Trophoblast cell (in vitro differentiated cells and primary cell): ENCODE measurements around the gene C19orf25.

Experiments
- DNase-seq, 2 donors: peaks; one replicate each; pipeline ENCODE4 v3.0.0-alpha.2; 2016
- H2AFZ ChIP-seq: 2 replicates; pipeline ENCODE4 v1.6.1; 2013; ENCODE audit warnings: low read length, moderate library complexity, mild to moderate bottlenecking; ENCODE audit not compliant: insufficient read depth, poor library complexity
- H2AK5ac ChIP-seq: 2 replicates; pipeline ENCODE4 v1.6.1; 2013; ENCODE audit warnings: mild to moderate bottlenecking, low read length
- H2BK120ac ChIP-seq: 2 replicates; pipeline ENCODE4 v1.6.1; 2013; ENCODE audit warnings: low read length, mild to moderate bottlenecking, moderate library complexity; ENCODE audit not compliant: insufficient read depth, poor library complexity
- H2BK12ac ChIP-seq: 2 replicates; pipeline ENCODE4 v1.6.1; 2013; ENCODE audit warnings: mild to moderate bottlenecking, low read length, moderate library complexity
- H2BK5ac ChIP-seq: 2 replicates; pipeline ENCODE4 v1.6.1; 2013; ENCODE audit warnings: low read length, low read depth, moderate library complexity, mild to moderate bottlenecking; ENCODE audit not compliant: poor library complexity
- H3K14ac ChIP-seq: 2 replicates; pipeline ENCODE4 v1.6.1; 2013; ENCODE audit warnings: mild to moderate bottlenecking, low read length
- H3K18ac ChIP-seq: 2 replicates; pipeline ENCODE4 v1.6.1; 2013; ENCODE audit warnings: mild to moderate bottlenecking, low read length
- H3K23ac ChIP-seq: 2 replicates; pipeline ENCODE4 v1.6.1; 2013; ENCODE audit warnings: low read length
- H3K27ac ChIP-seq: 2 replicates; pipeline ENCODE4 v1.5.1; 2013; ENCODE audit warnings: low read depth, mild to moderate bottlenecking, inconsistent platforms, low read length, moderate library complexity
- H3K27me3 ChIP-seq: 2 replicates; pipeline ENCODE4 v1.6.1; 2013; ENCODE audit warnings: inconsistent platforms, mild to moderate bottlenecking, low read length, moderate library complexity; ENCODE audit not compliant: insufficient read depth
- H3K36me3 ChIP-seq, 2 experiments: 1 replicate in 1 of 2; 2 replicates in 1 of 2; pipeline ENCODE4 v1.6.1; 2013; ENCODE audit warnings: low read length in 2 of 2, mild to moderate bottlenecking in 2 of 2, moderate library complexity in 1 of 2; ENCODE audit not compliant: insufficient read depth in 2 of 2, control insufficient read depth in 1 of 2
- H3K4ac ChIP-seq: 2 replicates; pipeline ENCODE4 v1.6.1; 2013; ENCODE audit warnings: low read depth, mild to moderate bottlenecking, low read length, moderate library complexity
- H3K4me1 ChIP-seq, 2 experiments: 1 replicate in 1 of 2; 2 replicates in 1 of 2; pipeline ENCODE4 v1.6.1; 2013; ENCODE audit warnings: low read length in 2 of 2, mild to moderate bottlenecking in 2 of 2, moderate library complexity in 1 of 2; ENCODE audit not compliant: insufficient read depth in 2 of 2, control insufficient read depth in 1 of 2
- H3K4me2 ChIP-seq: 2 replicates; pipeline ENCODE4 v1.6.1; 2013; ENCODE audit warnings: inconsistent platforms, mild to moderate bottlenecking, low read length, moderate library complexity
- H3K4me3 ChIP-seq: 2 replicates; pipeline ENCODE4 v1.5.1; 2013; ENCODE audit warnings: mild to moderate bottlenecking, low read depth, low read length, inconsistent platforms
- H3K79me1 ChIP-seq: one replicate; pipeline ENCODE4 v1.6.1; 2013; ENCODE audit warnings: low read length
- H3K79me2 ChIP-seq: 2 replicates; pipeline ENCODE4 v1.6.1; 2013; ENCODE audit warnings: low read length, mild to moderate bottlenecking; ENCODE audit not compliant: control insufficient read depth, insufficient read depth, poor library complexity
- H3K9ac ChIP-seq: 2 replicates; pipeline ENCODE4 v1.6.1; 2013; ENCODE audit warnings: mild to moderate bottlenecking, low read length
- H3K9me3 ChIP-seq: 2 replicates; pipeline ENCODE4 v1.6.1; 2013; ENCODE audit warnings: low read depth, mild to moderate bottlenecking, control low read depth, inconsistent platforms, low read length; ENCODE audit not compliant: insufficient read depth
- H4K12ac ChIP-seq: 2 replicates; pipeline ENCODE4 v1.6.1; 2013; ENCODE audit warnings: low read depth, mild to moderate bottlenecking, low read length, moderate library complexity
- H4K8ac ChIP-seq: 2 replicates; pipeline ENCODE4 v1.6.1; 2013; ENCODE audit warnings: low read depth, mild to moderate bottlenecking, low read length, moderate library complexity
- H4K91ac ChIP-seq: one replicate; pipeline ENCODE4 v1.6.1; 2013; ENCODE audit warnings: low read depth, mild to moderate bottlenecking, low read length, moderate library complexity
- WGBS: extraction: QIAGEN DNeasy Blood & Tissue Kit; methylation state at CpG from one replicate; pipeline ENCODE4 v1.1.7; 2013; ENCODE audit warnings: missing lambda C conversion rate; ENCODE audit not compliant: insufficient read length, insufficient coverage; ENCODE audit errors: extremely low coverage; 5-methylcytosine and 5-hydroxymethylcytosine counted together

Gene C19orf25

DNA sequence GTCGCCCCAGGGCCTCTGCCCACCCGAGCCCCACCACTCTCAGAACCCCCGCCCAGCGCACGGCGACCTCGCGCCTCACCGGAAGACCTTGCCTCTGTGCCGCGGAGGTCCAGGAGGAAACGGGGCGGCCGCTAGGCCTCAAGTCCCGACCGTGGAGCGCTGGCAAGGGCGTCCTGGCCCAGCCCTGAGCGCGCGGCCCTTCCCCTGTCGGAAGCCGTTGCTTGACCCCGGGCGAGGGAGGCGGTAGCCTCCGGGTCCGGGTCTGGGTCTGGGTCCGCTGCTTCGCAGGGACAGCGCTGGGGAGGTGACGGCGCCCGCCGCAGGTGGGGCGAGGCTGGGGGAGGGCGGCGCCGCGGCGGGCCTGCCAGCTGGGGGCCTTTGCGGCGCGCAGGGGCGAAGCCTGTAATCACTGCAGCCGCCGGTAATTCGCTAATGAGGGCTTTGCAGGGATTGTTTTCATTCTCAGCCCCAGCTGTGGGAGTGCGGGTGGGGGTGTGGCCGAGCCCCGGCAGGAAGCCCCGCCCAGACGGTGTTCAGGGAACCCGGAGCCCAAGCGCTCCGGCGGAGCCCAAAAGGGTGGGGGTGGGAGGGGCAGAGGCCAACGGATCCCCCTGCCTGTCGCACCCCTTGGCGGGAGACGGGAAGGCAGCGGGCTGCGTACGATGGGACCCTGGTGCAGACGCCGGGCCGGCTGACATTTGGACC, 8.6 kb downstream of the C19orf25 start:
- Histone ChIP-seq H2AK5ac (no peak overlapping the region), H2AFZ (no peak overlapping the region), H3K9ac (no peak overlapping the region), H3K27ac (no peak overlapping the region), H4K12ac (no peak overlapping the region), H2BK12ac (no peak overlapping the region), H2BK120ac (no peak overlapping the region), H3K18ac (no peak overlapping the region), H3K4me2 (peak overlapping the region; percentile 50), H3K23ac (no peak overlapping the region), H3K4ac (no peak overlapping the region), H3K36me3 (peaks cover 6 to 11% of the 10 kb centered on the region in 2 experiments), H3K79me2 (no peaks in the 10 kb centered on the region), H3K14ac (no peak overlapping the region), H3K4me3 (no peak overlapping the region), H3K27me3 (peaks cover 68% of the 10 kb centered on the region), H3K79me1 (no peaks in the 10 kb centered on the region), H2BK5ac (no peak overlapping the region), H4K91ac (no peak overlapping the region), H4K8ac (no peak overlapping the region), H3K4me1 (peaks cover 5 to 19% of the 10 kb centered on the region in 2 experiments), H3K9me3 (peaks cover 25% of the 10 kb centered on the region)
- no CpG with 5 or more reads among the region's 67 CpGs for WGBS
- peak in 1 of 2 donors; percentile 56 for DNase-seq

DNA sequence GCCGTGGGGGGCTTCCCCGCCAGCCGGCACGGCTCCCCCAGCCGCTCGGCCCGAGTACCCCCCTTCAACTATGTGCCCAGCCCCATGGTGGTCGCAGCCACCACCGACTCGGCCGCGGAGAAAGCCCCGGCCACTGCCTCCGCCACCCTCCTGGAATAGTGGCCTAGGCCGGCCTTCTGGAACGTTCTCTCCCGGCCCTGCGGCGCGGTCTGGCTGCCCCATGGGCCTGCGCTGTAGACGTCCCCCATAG, 9.0 kb downstream of the C19orf25 start:
- Histone ChIP-seq H3K4me1 (peaks cover 5 to 19% of the 10 kb centered on the region in 2 experiments), H2BK120ac (no peak overlapping the region), H3K9me3 (peaks cover 29% of the 10 kb centered on the region), H3K4me3 (no peak overlapping the region), H4K91ac (no peak overlapping the region), H3K27ac (no peak overlapping the region), H3K27me3 (peaks cover 73% of the 10 kb centered on the region), H2BK12ac (no peak overlapping the region), H4K12ac (no peak overlapping the region), H3K14ac (no peak overlapping the region), H3K79me1 (no peaks in the 10 kb centered on the region), H2BK5ac (no peak overlapping the region), H3K4me2 (peak overlapping the region; percentile 50), H3K9ac (no peak overlapping the region), H3K18ac (no peak overlapping the region), H3K79me2 (no peaks in the 10 kb centered on the region), H3K4ac (no peak overlapping the region), H4K8ac (no peak overlapping the region), H3K36me3 (peaks cover 3 to 8% of the 10 kb centered on the region in 2 experiments), H2AFZ (no peak overlapping the region), H2AK5ac (no peak overlapping the region), H3K23ac (no peak overlapping the region)
- WGBS: no CpG with 5 or more reads among the region's 22 CpGs
- DNase-seq: no peak

DNA sequence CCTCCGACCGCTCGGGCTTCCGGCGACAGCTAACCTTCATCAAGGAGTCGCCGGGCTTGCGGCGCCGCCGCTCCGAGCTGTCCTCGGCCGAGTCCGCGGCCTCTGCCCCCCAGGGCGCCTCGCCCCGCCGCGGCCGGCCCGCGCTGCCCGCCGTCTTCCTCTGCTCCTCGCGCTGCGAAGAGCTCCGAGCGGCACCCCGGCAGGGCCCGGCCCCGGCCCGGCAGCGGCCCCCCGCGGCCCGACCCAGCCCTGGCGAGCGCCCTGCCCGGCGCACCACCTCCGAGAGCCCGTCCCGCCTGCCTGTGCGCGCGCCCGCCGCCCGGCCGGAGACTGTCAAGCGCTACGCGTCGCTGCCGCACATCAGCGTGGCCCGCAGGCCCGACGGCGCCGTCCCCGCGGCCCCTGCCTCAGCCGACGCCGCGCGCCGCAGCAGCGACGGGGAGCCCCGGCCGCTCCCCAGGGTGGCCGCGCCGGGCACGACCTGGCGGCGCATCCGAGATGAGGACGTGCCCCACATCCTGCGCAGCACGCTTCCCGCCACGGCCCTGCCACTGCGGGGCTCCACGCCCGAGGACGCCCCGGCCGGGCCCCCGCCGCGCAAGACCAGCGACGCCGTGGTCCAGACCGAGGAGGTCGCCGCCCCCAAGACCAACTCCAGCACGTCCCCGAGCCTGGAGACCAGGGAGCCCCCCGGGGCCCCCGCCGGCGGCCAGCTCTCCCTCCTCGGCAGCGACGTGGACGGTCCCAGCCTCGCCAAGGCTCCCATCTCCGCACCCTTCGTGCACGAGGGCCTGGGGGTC, 9.6 kb downstream of the C19orf25 start:
- H3K4me3 ChIP-seq: no peak overlapping the region
- H3K27ac ChIP-seq: no peak overlapping the region
- no CpG with 5 or more reads among the region's 117 CpGs for WGBS
- peak overlapping the region; percentile 39 for H3K4me2 ChIP-seq
- no peak overlapping the region for H3K23ac ChIP-seq
- no peak overlapping the region for H2AK5ac ChIP-seq
- no peak overlapping the region for H2AFZ ChIP-seq
- no peak overlapping the region for H3K9ac ChIP-seq
- no peaks in the 10 kb centered on the region for H3K79me2 ChIP-seq
- peaks cover 0 to 3% of the 10 kb centered on the region in 2 experiments for H3K36me3 ChIP-seq
- no peak overlapping the region for H3K14ac ChIP-seq
- H2BK120ac ChIP-seq: no peak overlapping the region
- H3K4ac ChIP-seq: no peak overlapping the region
- H2BK5ac ChIP-seq: no peak overlapping the region
- no peaks in the 10 kb centered on the region for H3K79me1 ChIP-seq
- H4K91ac ChIP-seq: no peak overlapping the region
- H3K4me1 ChIP-seq: peaks cover 5 to 19% of the 10 kb centered on the region in 2 experiments
- no peak overlapping the region for H4K8ac ChIP-seq
- peaks cover 74% of the 10 kb centered on the region for H3K27me3 ChIP-seq
- no peak for DNase-seq
- H3K18ac ChIP-seq: no peak overlapping the region
- H3K9me3 ChIP-seq: peaks cover 30% of the 10 kb centered on the region
- no peak overlapping the region for H2BK12ac ChIP-seq
- no peak overlapping the region for H4K12ac ChIP-seq

DNA sequence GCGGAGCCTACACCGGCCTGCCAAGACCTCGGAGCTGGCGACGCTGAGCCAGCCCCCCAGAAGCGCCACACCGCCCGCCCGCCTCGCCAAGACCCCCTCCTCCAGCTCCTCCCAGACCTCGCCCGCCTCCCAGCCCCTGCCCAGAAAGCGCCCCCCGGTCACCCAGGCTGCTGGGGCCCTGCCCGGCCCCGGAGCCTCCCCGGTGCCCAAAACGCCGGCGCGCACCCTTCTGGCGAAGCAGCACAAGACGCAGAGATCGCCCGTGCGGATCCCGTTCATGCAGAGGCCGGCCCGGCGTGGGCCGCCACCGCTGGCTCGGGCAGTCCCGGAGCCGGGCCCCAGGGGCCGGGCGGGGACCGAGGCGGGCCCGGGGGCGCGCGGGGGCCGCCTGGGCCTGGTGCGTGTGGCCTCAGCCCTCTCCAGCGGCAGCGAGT, 10.2 kb downstream of the C19orf25 start:
- H4K12ac ChIP-seq: no peak overlapping the region
- no peak overlapping the region for H2BK120ac ChIP-seq
- no peak overlapping the region for H3K4me3 ChIP-seq
- no peak overlapping the region for H2AK5ac ChIP-seq
- peak in 1 of 2 donors; percentile 37 for DNase-seq
- H3K23ac ChIP-seq: no peak overlapping the region
- no peaks in the 10 kb centered on the region for H3K79me2 ChIP-seq
- H3K18ac ChIP-seq: no peak overlapping the region
- H3K4me1 ChIP-seq: peaks cover 5 to 19% of the 10 kb centered on the region in 2 experiments
- H3K14ac ChIP-seq: no peak overlapping the region
- H4K8ac ChIP-seq: no peak overlapping the region
- no peak overlapping the region for H4K91ac ChIP-seq
- no peak overlapping the region for H3K4ac ChIP-seq
- no peak overlapping the region for H2BK12ac ChIP-seq
- no peak overlapping the region for H2AFZ ChIP-seq
- no peak overlapping the region for H2BK5ac ChIP-seq
- no peak overlapping the region for H3K27ac ChIP-seq
- H3K79me1 ChIP-seq: no peaks in the 10 kb centered on the region
- no CpG with 5 or more reads among the region's 47 CpGs for WGBS
- H3K4me2 ChIP-seq: peak overlapping the region; percentile 39
- H3K27me3 ChIP-seq: peaks cover 74% of the 10 kb centered on the region
- H3K36me3 ChIP-seq: no peaks in the 10 kb centered on the region
- H3K9me3 ChIP-seq: peaks cover 30% of the 10 kb centered on the region
- no peak overlapping the region for H3K9ac ChIP-seq
